PC-9 (cell line): ENCODE results near the gene UBA7. TPM values are rescaled to one million over a fixed set of nuclear protein-coding genes. Genes with fewer than 3 reads are reported as not detected.

ENCODE experiments used
- BruUV-seq: library from RNA; stranded (reverse); fragments of 400-500 nt; replicated peaks from 2 replicates; lab custom pipeline; 2021; lab: Mats Ljungman, UMichigan
- CTCF ChIA-PET: fragments of 300-600 bp; sonication (Branson Sonifier 250); formaldehyde crosslinking; loops from one replicate; lab custom pipeline; 2022; ENCODE audit warnings: antibody characterized with exemption; lab: Charles Lee
- POLR2A ChIA-PET: fragments of 300-600 bp; sonication (Branson Sonifier 250); formaldehyde crosslinking; loops from one replicate; lab custom pipeline; 2022; ENCODE audit warnings: antibody characterized with exemption; ENCODE audit not compliant: unreplicated experiment; lab: Charles Lee
- DNase-seq, 2 experiments: peaks; one replicate each; pipeline versions ENCODE4 v3.0.0 to v3.0.0-alpha.2; 2015 to 2022; ENCODE audit warnings: mixed read lengths in 1 of 2
- H2AFZ ChIP-seq: fragments of 200-600 bp; sonication (generic); 2 replicates; pipeline ENCODE4 v1.8.1; 2017; ENCODE audit warnings: antibody characterized with exemption
- H3F3A ChIP-seq: fragments of 200-600 bp; sonication (generic); 2 replicates; pipeline ENCODE4 v1.8.1; 2017; ENCODE audit warnings: antibody characterized with exemption, mild to moderate bottlenecking, low read depth; ENCODE audit not compliant: insufficient read depth
- H3K27ac ChIP-seq: fragments of 200-600 bp; sonication (generic); 2 replicates; pipeline ENCODE4 v1.6.1; 2016; ENCODE audit warnings: mixed run types
- H3K27me3 ChIP-seq: fragments of 200-600 bp; sonication (generic); 2 replicates; pipeline ENCODE4 v1.6.1; 2016; ENCODE audit warnings: low read depth, mixed run types; ENCODE audit not compliant: insufficient read depth
- H3K36me3 ChIP-seq: fragments of 200-600 bp; sonication (generic); 2 replicates; pipeline ENCODE4 v1.6.1; 2016; ENCODE audit warnings: low read depth, mixed run types
- H3K4me1 ChIP-seq: fragments of 200-600 bp; sonication (generic); replicated peaks from 2 replicates; pipeline ENCODE4 v1.6.1; 2016; ENCODE audit warnings: mixed run types; ENCODE audit not compliant: insufficient read depth
- H3K4me2 ChIP-seq: fragments of 200-600 bp; sonication (generic); 2 replicates; pipeline ENCODE4 v1.6.1; 2017; ENCODE audit warnings: mixed run types
- H3K4me3 ChIP-seq: fragments of 200-600 bp; sonication (generic); 2 replicates; pipeline ENCODE4 v1.6.1; 2016; ENCODE audit warnings: mixed run types
- H3K79me2 ChIP-seq: fragments of 200-600 bp; sonication (generic); 2 replicates; pipeline ENCODE4 v1.6.1; 2017; ENCODE audit warnings: low read depth, mixed run types
- H3K9me2 ChIP-seq: fragments of 200-600 bp; sonication (generic); 2 replicates; pipeline ENCODE4 v1.8.1; 2017; ENCODE audit warnings: mild to moderate bottlenecking; ENCODE audit not compliant: insufficient read depth
- H3K9me3 ChIP-seq: fragments of 200-600 bp; sonication (generic); 2 replicates; pipeline ENCODE4 v1.8.1; 2016; ENCODE audit warnings: low read depth; ENCODE audit not compliant: insufficient read depth
- H4K20me1 ChIP-seq: fragments of 200-600 bp; sonication (generic); 2 replicates; pipeline ENCODE4 v1.8.1; 2017; ENCODE audit not compliant: insufficient read depth
- EZH2 ChIP-seq: fragments of 200-600 bp; sonication (generic); IDR thresholded peaks from 2 replicates; pipeline ENCODE4 v1.8.0; 2017; ENCODE audit warnings: antibody characterized with exemption, low read depth
- intact Hi-C: fragments of 100-400 bp; cut with micrococcal nuclease; formaldehyde crosslinking; loops from one replicate; pipeline ENCODE4 v1.10.0; 2022; ENCODE audit not compliant: unreplicated experiment
- total RNA-seq: library from RNA; stranded (reverse); gene quantifications from 2 replicates; pipeline ENCODE4 v1.2.3, GENCODE V29; 2021
- TF ChIP-seq, protein P1 (sequence below): fragments of 200-600 bp; sonication (generic); conservative IDR thresholded peaks from 2 replicates; pipeline ENCODE4 v1.6.1; 2017; ENCODE audit warnings: mixed run types, antibody characterized with exemption, mild to moderate bottlenecking, moderate library complexity

UBA7 gene
- total RNA-seq, 1 experiment from 2014 or later: 48.6 TPM

DNA sequence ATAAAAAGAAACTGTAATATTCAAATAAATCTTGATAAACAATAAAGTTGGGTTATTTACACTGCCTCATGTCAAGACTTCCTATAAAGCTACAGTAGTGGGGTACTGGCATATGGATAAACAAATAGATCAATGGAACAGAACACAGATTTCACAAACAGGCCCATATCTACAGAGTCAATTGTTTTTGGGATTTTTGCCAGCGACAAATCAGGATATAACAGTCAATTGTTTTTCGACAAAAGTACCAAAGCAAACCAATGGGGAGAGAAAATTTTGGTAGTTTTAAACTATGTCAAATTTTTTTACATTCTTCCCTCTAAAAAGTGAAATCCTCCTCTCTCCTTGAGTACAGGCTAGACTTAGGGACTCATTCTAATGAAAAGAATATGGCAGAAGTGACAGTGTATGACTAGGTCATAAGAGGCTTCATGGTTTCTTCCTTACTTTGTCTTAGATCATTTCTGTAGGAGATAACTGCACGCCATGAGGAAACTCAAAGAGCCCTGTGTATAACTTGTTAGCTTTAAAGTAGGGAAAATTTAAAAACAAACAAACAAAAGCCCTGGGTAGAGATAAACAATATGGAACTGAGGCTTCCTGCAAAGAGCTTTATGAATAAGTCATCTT is 44.4 kb downstream of the UBA7 start:
- Histone ChIP-seq H3K36me3 (no peaks in the 10 kb centered on the region), H2AFZ (no peak overlapping the region), H4K20me1 (peaks cover 10% of the 10 kb centered on the region), H3K9me2 (no peaks in the 10 kb centered on the region), H3K4me1 (no peaks in the 10 kb centered on the region), H3K79me2 (peaks cover 44% of the 10 kb centered on the region), H3K27me3 (no peaks in the 10 kb centered on the region), H3F3A (no peaks in the 10 kb centered on the region), H3K9me3 (no peaks in the 10 kb centered on the region), H3K4me3 (no peak overlapping the region), H3K4me2 (no peak overlapping the region), H3K27ac (no peak overlapping the region)
- no peak for TF ChIP-seq EZH2
- TF ChIP-seq, protein P1, sequence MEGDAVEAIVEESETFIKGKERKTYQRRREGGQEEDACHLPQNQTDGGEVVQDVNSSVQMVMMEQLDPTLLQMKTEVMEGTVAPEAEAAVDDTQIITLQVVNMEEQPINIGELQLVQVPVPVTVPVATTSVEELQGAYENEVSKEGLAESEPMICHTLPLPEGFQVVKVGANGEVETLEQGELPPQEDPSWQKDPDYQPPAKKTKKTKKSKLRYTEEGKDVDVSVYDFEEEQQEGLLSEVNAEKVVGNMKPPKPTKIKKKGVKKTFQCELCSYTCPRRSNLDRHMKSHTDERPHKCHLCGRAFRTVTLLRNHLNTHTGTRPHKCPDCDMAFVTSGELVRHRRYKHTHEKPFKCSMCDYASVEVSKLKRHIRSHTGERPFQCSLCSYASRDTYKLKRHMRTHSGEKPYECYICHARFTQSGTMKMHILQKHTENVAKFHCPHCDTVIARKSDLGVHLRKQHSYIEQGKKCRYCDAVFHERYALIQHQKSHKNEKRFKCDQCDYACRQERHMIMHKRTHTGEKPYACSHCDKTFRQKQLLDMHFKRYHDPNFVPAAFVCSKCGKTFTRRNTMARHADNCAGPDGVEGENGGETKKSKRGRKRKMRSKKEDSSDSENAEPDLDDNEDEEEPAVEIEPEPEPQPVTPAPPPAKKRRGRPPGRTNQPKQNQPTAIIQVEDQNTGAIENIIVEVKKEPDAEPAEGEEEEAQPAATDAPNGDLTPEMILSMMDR: no peak
- POLR2A ChIA-PET: no interaction called here
- intact Hi-C loops: no loop called here
- CTCF ChIA-PET: no interaction called here
- no peak for DNase-seq
- BruUV-seq: no TSS peak

- H3K4me1 ChIP-seq: no peaks in the 10 kb centered on the region
- no peak overlapping the region for H3K4me2 ChIP-seq
- no peaks in the 10 kb centered on the region for H3K36me3 ChIP-seq
- no peak overlapping the region for H2AFZ ChIP-seq
- H3K79me2 ChIP-seq: peaks cover 19% of the 10 kb centered on the region
- H3K9me3 ChIP-seq: no peaks in the 10 kb centered on the region
- H3K27ac ChIP-seq: no peak overlapping the region
- ChIA-PET POLR2A (no interaction called here), CTCF (no interaction called here)
- no TSS peak for BruUV-seq
- H3K27me3 ChIP-seq: no peaks in the 10 kb centered on the region
- H3F3A ChIP-seq: no peaks in the 10 kb centered on the region
- no peak overlapping the region for H3K4me3 ChIP-seq
- TF ChIP-seq, protein P1: no peak
- TF ChIP-seq EZH2: no peak
- H3K9me2 ChIP-seq: no peaks in the 10 kb centered on the region
- no peaks in the 10 kb centered on the region; the same call in none of the 2 replicates for H4K20me1 ChIP-seq
- intact Hi-C loops: no loop called here
- no peak for DNase-seq
Measured at GRCh38 chr3:49763981-49764380, 49.8 kb downstream of the UBA7 start.

GRCh38 chr3:49761661-49762060 is 52.1 kb downstream of the UBA7 start:
- Histone ChIP-seq H3K27ac (no peak overlapping the region), H3K9me3 (no peaks in the 10 kb centered on the region), H3K4me2 (no peak overlapping the region), H3K4me1 (no peaks in the 10 kb centered on the region), H3K4me3 (no peak overlapping the region), H3F3A (no peaks in the 10 kb centered on the region), H3K79me2 (peaks cover 18% of the 10 kb centered on the region), H4K20me1 (no peaks in the 10 kb centered on the region; the same call in none of the 2 replicates), H3K9me2 (no peaks in the 10 kb centered on the region), H3K27me3 (no peaks in the 10 kb centered on the region), H2AFZ (no peak overlapping the region), H3K36me3 (no peaks in the 10 kb centered on the region)
- intact Hi-C loops: no loop called here
- ChIA-PET POLR2A (no interaction called here), CTCF (no interaction called here)
- TF ChIP-seq, protein P1: no peak
- no peak for TF ChIP-seq EZH2
- no peak for DNase-seq
- no TSS peak for BruUV-seq
